Neural crest cell (in vitro differentiated cells): ENCODE measurements around the gene TMEM192. TPM values are rescaled to one million over a fixed set of nuclear protein-coding genes. Genes with fewer than 3 reads are reported as not detected.
"Not testable (repeated sequence)": the region's sequence is repeated elsewhere in the genome, so short reads cannot be mapped to it uniquely, and the experiment has no call there.

Source experiments
- DNase-seq: peaks from one replicate; pipeline ENCODE4 v3.0.0; 2021; ENCODE audit warnings: low read depth, mixed read lengths, low spot score
- H3K27ac Mint-ChIP-seq: one replicate; pipeline ENCODE4 v1.8.0; 2021; ENCODE audit warnings: mild to moderate bottlenecking, mixed read lengths; ENCODE audit not compliant: unreplicated experiment
- H3K27me3 Mint-ChIP-seq: 2 replicates; pipeline ENCODE4 v1.8.0; 2021; ENCODE audit warnings: low read depth, mild to moderate bottlenecking, mixed read lengths
- H3K36me3 Mint-ChIP-seq: 2 replicates; pipeline ENCODE4 v1.8.0; 2021; ENCODE audit warnings: low read depth, mild to moderate bottlenecking, mixed read lengths
- H3K4me1 Mint-ChIP-seq: 2 replicates; pipeline ENCODE4 v1.8.0; 2021; ENCODE audit warnings: mixed read lengths
- H3K4me3 Mint-ChIP-seq: one replicate; pipeline ENCODE4 v1.8.0; 2021; ENCODE audit warnings: mild to moderate bottlenecking, mixed read lengths
- H3K9me3 Mint-ChIP-seq: 2 replicates; pipeline ENCODE4 v1.8.0; 2021; ENCODE audit warnings: mixed read lengths
- CTCF ChIP-seq: fragments of 200-600 bp; sonication (generic); conservative IDR thresholded peaks from 2 replicates; pipeline ENCODE4 v1.5.0; 2021; ENCODE audit warnings: antibody characterized with exemption, mild to moderate bottlenecking
- total RNA-seq: library from RNA; stranded (reverse); gene quantifications from 2 replicates; pipeline ENCODE4 v1.2.1, GENCODE V29; 2021

TMEM192 gene
- total RNA-seq, 1 donor from 2014 or later, result 15.1 TPM

- Mint-ChIP-seq H3K27ac (no peak overlapping the region), H3K27me3 (peaks cover 2% of the 10 kb centered on the region), H3K9me3 (peaks cover 3% of the 10 kb centered on the region), H3K4me1 (no peaks in the 10 kb centered on the region), H3K4me3 (no peak overlapping the region), H3K36me3 (no peaks in the 10 kb centered on the region)
- peak; percentile 90 for TF ChIP-seq CTCF
- DNase-seq, result peak; percentile 90
Observed at GRCh38 chr4:165131247-165131832, 18.7 kb upstream of the TMEM192 start.

- no peak for DNase-seq
- no peaks in the 10 kb centered on the region for H3K36me3 Mint-ChIP-seq
- H3K4me1 Mint-ChIP-seq, result peaks cover 3% of the 10 kb centered on the region
- H3K27ac Mint-ChIP-seq, result no peak overlapping the region
- H3K27me3 Mint-ChIP-seq, result peaks cover 2% of the 10 kb centered on the region
- no peak overlapping the region for H3K4me3 Mint-ChIP-seq
- no peak for TF ChIP-seq CTCF
- peaks cover 3% of the 10 kb centered on the region for H3K9me3 Mint-ChIP-seq
Observed at GRCh38 chr4:165129924-165130323, 17.3 kb upstream of the TMEM192 start.

GRCh38 chr4:165125869-165126499, 13.3 kb upstream of the TMEM192 start:
- H3K36me3 Mint-ChIP-seq, H3K4me3 Mint-ChIP-seq, H3K9me3 Mint-ChIP-seq, DNase-seq, H3K27ac Mint-ChIP-seq, H3K4me1 Mint-ChIP-seq, H3K27me3 Mint-ChIP-seq: not testable (repeated sequence)

GRCh38 chr4:165124488-165124887, 11.8 kb upstream of the TMEM192 start:
- H3K4me3 Mint-ChIP-seq, result no peak overlapping the region
- no peak overlapping the region for H3K27ac Mint-ChIP-seq
- no peaks in the 10 kb centered on the region for H3K9me3 Mint-ChIP-seq
- no peaks in the 10 kb centered on the region for H3K27me3 Mint-ChIP-seq
- TF ChIP-seq CTCF, result no peak
- H3K4me1 Mint-ChIP-seq, result peaks cover 8% of the 10 kb centered on the region
- no peaks in the 10 kb centered on the region for H3K36me3 Mint-ChIP-seq
- DNase-seq, result no peak

- Mint-ChIP-seq H3K27ac (no peak overlapping the region), H3K36me3 (no peaks in the 10 kb centered on the region), H3K9me3 (no peaks in the 10 kb centered on the region), H3K4me1 (peaks cover 4% of the 10 kb centered on the region), H3K27me3 (no peaks in the 10 kb centered on the region), H3K4me3 (no peak overlapping the region)
- DNase-seq, result no peak
- TF ChIP-seq CTCF, result no peak
Observed at GRCh38 chr4:165118256-165118909, 5.7 kb upstream of the TMEM192 start.

GRCh38 chr4:165115301-165115700, 2.6 kb upstream of the TMEM192 start:
- Mint-ChIP-seq H3K4me3 (no peak overlapping the region), H3K36me3 (no peaks in the 10 kb centered on the region), H3K27ac (no peak overlapping the region), H3K27me3 (no peaks in the 10 kb centered on the region), H3K4me1 (peaks cover 20% of the 10 kb centered on the region), H3K9me3 (no peaks in the 10 kb centered on the region)
- no peak for DNase-seq
- TF ChIP-seq CTCF, result no peak
